Measurements from ENCODE around the gene CD93. TPM values are rescaled to one million over a fixed set of nuclear protein-coding genes. Genes with fewer than 3 reads are reported as not detected.

The CD93 gene
- total and polyA plus RNA-seq, 2 of the 8 experiments (the other 6 are each of a cell fraction or from before 2014, with no cell fraction given) = under 0.01 to 0.07 TPM

DNA sequence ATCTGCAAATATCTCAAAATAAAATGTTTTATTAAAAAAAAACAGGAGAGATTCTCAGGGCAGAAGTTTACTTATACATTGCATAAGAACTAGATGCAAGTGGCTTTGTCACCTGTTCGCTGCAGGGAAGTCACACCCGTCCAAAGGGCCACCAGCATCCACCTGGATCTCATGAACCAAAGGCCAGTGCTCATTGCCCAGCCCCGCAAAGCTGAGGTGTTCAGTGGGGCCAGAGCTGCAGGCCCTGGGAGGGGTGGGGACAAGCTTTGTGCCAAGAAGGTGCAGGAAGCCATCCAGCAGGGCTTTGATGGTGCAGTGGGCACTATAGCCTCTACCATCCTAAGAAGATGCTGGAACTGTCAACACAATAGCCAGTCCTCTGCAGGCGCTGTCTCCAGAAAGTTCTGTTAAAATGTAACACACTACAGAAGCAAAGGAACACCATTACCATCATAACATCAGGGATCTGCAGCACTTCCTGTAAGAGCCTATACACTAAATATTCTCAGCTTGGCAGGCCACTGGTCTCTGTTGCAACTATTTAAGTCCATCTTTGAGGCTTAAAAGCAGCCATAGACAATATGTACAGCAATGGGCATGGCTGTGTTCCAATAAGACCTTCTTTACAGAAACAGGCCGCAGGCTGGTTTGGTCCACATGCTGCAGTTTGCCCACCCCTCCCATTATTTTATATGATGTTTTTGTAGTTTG, 15.7 kb upstream of the CD93 start:
- no peaks in the 10 kb centered on the region for H3K9me3 ChIP-seq (ENCODE audit: insufficient read depth in 2 of 2, low read depth in 1 of 2, low read length in 1 of 2)
- H3K18ac ChIP-seq (ENCODE audit: extremely low read depth, low read length) = no peak overlapping the region
- H3K14ac ChIP-seq (ENCODE audit: insufficient read length) = no peak overlapping the region
- H2BK20ac ChIP-seq (ENCODE audit: low read length) = no peak overlapping the region
- H3K56ac ChIP-seq (replicated peaks; ENCODE audit: insufficient read length, low read depth, low read length) = no peak overlapping the region
- no peaks in the 10 kb centered on the region for H3K4me1 ChIP-seq (replicated peaks in 1 of 4; ENCODE audit: control insufficient read depth in 3 of 4, insufficient read depth in 4 of 4, low read length in 3 of 4)
- no peak overlapping the region for H2AK5ac ChIP-seq (ENCODE audit: low read depth, low read length)
- DNase-seq (ENCODE audit: low read depth in 1 of 2, low spot score in 2 of 2) (no peak), FAIRE-seq (no peak)
- H4K5ac ChIP-seq (ENCODE audit: insufficient read length, low read depth, low read length) = no peak overlapping the region
- ChIA-PET CTCF (ENCODE audit: partially characterized antibody) (interaction anchor here (0.9 to 1.9 kb wide), 5 partner anchors 10 to 222 kb away, joined by 3 to 7 read pairs (median 3); no protein-coding TSS in a partner anchor), POLR2A (ENCODE audit: partially characterized antibody) (interaction anchor here (0.9 kb wide), 1 partner anchor 11 kb away, joined by 3 read pairs; no protein-coding TSS in a partner anchor)
- whole genome bisulfite sequencing, 2 experiments (ENCODE audit: extremely low coverage in 1 of 2, insufficient coverage in 1 of 2, insufficient read length in 1 of 2, insufficient replicate concordance in 2 of 2, low coverage in 1 of 2, low lambda C conversion rate in 2 of 2, missing lambda C conversion rate in 1 of 2) = 93% methylated on average over 5 of the region's 5 CpGs; no CpG with 5 or more reads in 1 of the 2 experiments
- H4K91ac ChIP-seq (replicated peaks; ENCODE audit: insufficient read length, low read length) = no peak overlapping the region
- no peak overlapping the region for H3K4ac ChIP-seq (replicated peaks; ENCODE audit: insufficient read length, low read depth, low read length)
- H3K4me2 ChIP-seq (ENCODE audit: insufficient read depth in 1 of 2, low read depth in 2 of 2, low read length in 2 of 2) = no peak overlapping the region
- H3K9ac ChIP-seq (replicated peaks in 1 of 4; ENCODE audit: extremely low read depth in 1 of 4, low read depth in 3 of 4, low read length in 3 of 4) = no peak overlapping the region
- H3K79me1 ChIP-seq (ENCODE audit: low read depth, low read length) = no peaks in the 10 kb centered on the region
- no peak overlapping the region for H3K23ac ChIP-seq (ENCODE audit: insufficient read length)
- no peaks in the 10 kb centered on the region for H3K79me2 ChIP-seq (ENCODE audit: control insufficient read depth in 1 of 2, insufficient read depth in 2 of 2, low read length in 2 of 2)
- H2BK120ac ChIP-seq (replicated peaks; ENCODE audit: low read depth, low read length) = no peak overlapping the region
- H2BK12ac ChIP-seq (ENCODE audit: low read depth, low read length) = no peak overlapping the region
- H3K27me3 ChIP-seq (replicated peaks in 1 of 4; ENCODE audit: control insufficient read depth in 3 of 4, extremely low read depth in 1 of 4, insufficient read depth in 3 of 4, low read length in 3 of 4) = no peaks in the 10 kb centered on the region
- H3K4me3 ChIP-seq (ENCODE audit: extremely low read depth in 1 of 4, insufficient read depth in 2 of 4, low read depth in 3 of 4, low read length in 4 of 4) = no peak overlapping the region
- peak overlapping the region; percentile 35 for H4K8ac ChIP-seq (ENCODE audit: extremely low read depth, insufficient read depth, low read length)
- H3K23me2 ChIP-seq (ENCODE audit: low read depth, low read length) = no peaks in the 10 kb centered on the region
- H2BK5ac ChIP-seq (ENCODE audit: low read depth, low read length) = no peak overlapping the region
- H3K36me3 ChIP-seq (ENCODE audit: control insufficient read depth in 2 of 4, insufficient read depth in 4 of 4, low read length in 3 of 4) = no peaks in the 10 kb centered on the region
- H2AFZ ChIP-seq (ENCODE audit: low read length) = no peak overlapping the region
- no peaks in the 10 kb centered on the region for H4K20me1 ChIP-seq (replicated peaks in 1 of 2; ENCODE audit: control insufficient read depth in 1 of 2, insufficient read depth in 2 of 2, low read length in 2 of 2)
- no peak overlapping the region for H3K27ac ChIP-seq (ENCODE audit: low read depth, low read length)
- H2BK15ac ChIP-seq (ENCODE audit: low read length) = no peak overlapping the region
- TF ChIP-seq ZNF274 (IDR thresholded peaks at IDR 0.05; ENCODE audit: borderline replicate concordance, extremely low read depth, low read length) = no peak
- no peak for TF ChIP-seq POLR2AphosphoS5 (IDR thresholded peaks at IDR 0.05; ENCODE audit: low read depth, low read length)
- TF ChIP-seq TCF12 (IDR thresholded peaks at IDR 0.05; ENCODE audit: low read depth, low read length) = no peak
- TF ChIP-seq RXRA (IDR thresholded peaks at IDR 0.05; ENCODE audit: insufficient read depth, low read depth, low read length) = no peak
- no peak for TF ChIP-seq KDM5A (IDR thresholded peaks at IDR 0.05; ENCODE audit: low read length)
- no peak for TF ChIP-seq GABPA (IDR thresholded peaks at IDR 0.05; ENCODE audit: borderline replicate concordance, insufficient read depth, low read length)
- TF ChIP-seq CBX5 (IDR thresholded peaks at IDR 0.05; ENCODE audit: low read depth, low read length) = no peak
- TF ChIP-seq USF2 (IDR thresholded peaks at IDR 0.05; ENCODE audit: low read length) = no peak
- no peak for TF ChIP-seq TAF1 (IDR thresholded peaks at IDR 0.05; ENCODE audit: low read depth, low read length)
- no peak for TF ChIP-seq CTBP2 (IDR thresholded peaks at IDR 0.05; ENCODE audit: borderline replicate concordance, insufficient read depth, insufficient read length, low read length)
- TF ChIP-seq SIX5 (IDR thresholded peaks at IDR 0.05; ENCODE audit: low read depth, low read length) = no peak
- no peak for TF ChIP-seq PHF8 (conservative IDR thresholded peaks at IDR 0.05; ENCODE audit: low read depth, low read length)

Data from H1 (cell line).